DND-41 (cell line): ENCODE data around the gene TRIM47.

ENCODE experiments used
- ATAC-seq: fragments of 200-7000 bp; cut with Tn5 transposase; 3 replicates; pipeline ENCODE4 v1.9.1; 2021; ENCODE audit warnings: low read depth; ENCODE audit not compliant: insufficient read depth
- DNase-seq: peaks from one replicate; pipeline ENCODE4 v3.0.0-alpha.2; 2020
- H2AFZ ChIP-seq: 2 replicates; pipeline ENCODE4 v1.6.0; 2012; ENCODE audit warnings: low read depth, low read length
- H3K27ac ChIP-seq: 2 replicates; pipeline ENCODE4 v1.5.1; 2012; ENCODE audit warnings: low read length, inconsistent platforms
- H3K27me3 ChIP-seq: fragments of 200-600 bp; sonication (generic); 2 replicates; pipeline ENCODE4 v1.6.0; 2012; ENCODE audit warnings: low read length, mild to moderate bottlenecking, inconsistent platforms; ENCODE audit not compliant: insufficient read depth, poor library complexity
- H3K36me3 ChIP-seq: 2 replicates; pipeline ENCODE4 v1.5.1; 2012; ENCODE audit warnings: low read length, inconsistent platforms; ENCODE audit not compliant: insufficient read depth
- H3K4me1 ChIP-seq: 2 replicates; pipeline ENCODE4 v1.5.1; 2012; ENCODE audit warnings: mild to moderate bottlenecking, low read length; ENCODE audit not compliant: insufficient read depth
- H3K4me2 ChIP-seq: 2 replicates; pipeline ENCODE4 v1.6.0; 2012; ENCODE audit warnings: mild to moderate bottlenecking, moderate library complexity, low read length, inconsistent platforms; ENCODE audit not compliant: insufficient read depth
- H3K4me3 ChIP-seq, 2 experiments: fragments of 200-600 bp in 1 of 2; shearing (Covaris generic) in 1 of 2; 2 replicates each; pipeline ENCODE4 v1.5.1; 2012 to 2016; ENCODE audit warnings: inconsistent platforms in 2 of 2, low read length in 2 of 2, mild to moderate bottlenecking in 2 of 2, low read depth in 1 of 2, moderate library complexity in 1 of 2
- H3K79me2 ChIP-seq: 2 replicates; pipeline ENCODE4 v1.6.0; 2012; ENCODE audit warnings: low read length, inconsistent platforms; ENCODE audit not compliant: insufficient read depth
- H3K9ac ChIP-seq: 2 replicates; pipeline ENCODE4 v1.6.0; 2012; ENCODE audit warnings: low read depth, mild to moderate bottlenecking, inconsistent platforms, low read length, moderate library complexity
- H3K9me3 ChIP-seq: 2 replicates; pipeline ENCODE4 v1.5.1; 2012; ENCODE audit warnings: low read length, moderate library complexity, mild to moderate bottlenecking, inconsistent platforms; ENCODE audit not compliant: insufficient read depth, severe bottlenecking
- H4K20me1 ChIP-seq: 2 replicates; pipeline ENCODE4 v1.6.0; 2012; ENCODE audit warnings: low read length; ENCODE audit not compliant: insufficient read depth
- CTCF ChIP-seq: IDR thresholded peaks from 2 replicates; pipeline ENCODE4 v1.5.1; 2012; ENCODE audit warnings: borderline replicate concordance, low read length, moderate library complexity, mild to moderate bottlenecking; ENCODE audit not compliant: poor library complexity, severe bottlenecking; ENCODE audit errors: extremely low read depth
- EZH2 ChIP-seq: IDR thresholded peaks from 3 replicates; pipeline ENCODE4 v1.6.1; 2012; ENCODE audit warnings: borderline replicate concordance, low read depth, mild to moderate bottlenecking, moderate library complexity, low read length, inconsistent platforms; ENCODE audit not compliant: severe bottlenecking

Gene TRIM47

GRCh38 chr17:75899353-75899752, 21.0 kb upstream of the TRIM47 start:
- Histone ChIP-seq H4K20me1 (peaks cover 9% of the 10 kb centered on the region), H3K27me3 (no peaks in the 10 kb centered on the region), H3K4me3 (no peak overlapping the region), H3K79me2 (peaks cover 41% of the 10 kb centered on the region), H2AFZ (no peak overlapping the region), H3K4me1 (peaks cover 41% of the 10 kb centered on the region), H3K36me3 (peaks cover 62% of the 10 kb centered on the region), H3K9ac (no peak overlapping the region), H3K27ac (no peak overlapping the region), H3K4me2 (no peak overlapping the region), H3K9me3 (no peaks in the 10 kb centered on the region)
- no peak for TF ChIP-seq CTCF
- TF ChIP-seq EZH2, result no peak
- ATAC-seq (no peak), DNase-seq (no peak)

- H3K79me2 ChIP-seq, result peaks cover 41% of the 10 kb centered on the region
- H3K27me3 ChIP-seq, result no peaks in the 10 kb centered on the region
- peaks cover 14% of the 10 kb centered on the region for H4K20me1 ChIP-seq
- H3K4me3 ChIP-seq, result no peak overlapping the region
- DNase-seq (no peak), ATAC-seq (no peak)
- H3K4me2 ChIP-seq, result no peak overlapping the region
- H3K9ac ChIP-seq, result no peak overlapping the region
- H3K36me3 ChIP-seq, result peaks cover 62% of the 10 kb centered on the region
- H2AFZ ChIP-seq, result no peak overlapping the region
- H3K9me3 ChIP-seq, result no peaks in the 10 kb centered on the region
- H3K4me1 ChIP-seq, result peaks cover 41% of the 10 kb centered on the region
- no peak overlapping the region for H3K27ac ChIP-seq
- TF ChIP-seq CTCF (no peak), EZH2 (no peak)
These were observed 20.4 kb upstream of the TRIM47 start for GRCh38 chr17:75898791-75899190.

GRCh38 chr17:75898065-75898464, 19.7 kb upstream of the TRIM47 start:
- Histone ChIP-seq H4K20me1 (peaks cover 22% of the 10 kb centered on the region), H3K79me2 (peaks cover 39% of the 10 kb centered on the region), H3K4me3 (no peak overlapping the region), H3K4me1 (peaks cover 35% of the 10 kb centered on the region), H3K36me3 (peaks cover 59% of the 10 kb centered on the region), H3K9me3 (no peaks in the 10 kb centered on the region), H3K4me2 (no peak overlapping the region), H2AFZ (no peak overlapping the region), H3K27me3 (no peaks in the 10 kb centered on the region), H3K27ac (no peak overlapping the region), H3K9ac (no peak overlapping the region)
- ATAC-seq (no peak), DNase-seq (no peak)
- TF ChIP-seq CTCF (no peak), EZH2 (no peak)
